Measurements from ENCODE around the gene GLYATL1B. TPM values are rescaled to one million over a fixed set of nuclear protein-coding genes. Genes with fewer than 3 reads are reported as not detected.
"Not testable (repeated sequence)": the region's sequence is repeated elsewhere in the genome, so short reads cannot be mapped to it uniquely, and the experiment has no call there.

The GLYATL1B gene
- not detected for total RNA-seq

GRCh38 chr11:59086007-59086406 is at the start of gene GLYATL1B:
Gene GLYATL1B, plus strand, starts transcription at chr11:59086307. Its CDS starts 0 bp downstream, at chr11:59086307.
- intact Hi-C loops (cut with DNase I; ENCODE audit: low total_unique reads); H3K4me3 ChIP-seq (ENCODE audit: low read depth, poor library complexity, severe bottlenecking); DNase-seq (ENCODE audit: low spot score in 2 of 2): not testable (repeated sequence)
- WGBS, 2 donors: 93 to 94% methylated on average over 5 of the region's 5 CpGs

- H3K4me3 ChIP-seq (ENCODE audit: low read depth, poor library complexity, severe bottlenecking); DNase-seq (ENCODE audit: low spot score in 2 of 2); intact Hi-C loops (cut with DNase I; ENCODE audit: low total_unique reads): not testable (repeated sequence)
- 51 to 88% methylated on average over 2 of the region's 2 CpGs for WGBS, 2 donors
Measured at GRCh38 chr11:59036542-59036941, 49.6 kb upstream of the GLYATL1B start.

DNA sequence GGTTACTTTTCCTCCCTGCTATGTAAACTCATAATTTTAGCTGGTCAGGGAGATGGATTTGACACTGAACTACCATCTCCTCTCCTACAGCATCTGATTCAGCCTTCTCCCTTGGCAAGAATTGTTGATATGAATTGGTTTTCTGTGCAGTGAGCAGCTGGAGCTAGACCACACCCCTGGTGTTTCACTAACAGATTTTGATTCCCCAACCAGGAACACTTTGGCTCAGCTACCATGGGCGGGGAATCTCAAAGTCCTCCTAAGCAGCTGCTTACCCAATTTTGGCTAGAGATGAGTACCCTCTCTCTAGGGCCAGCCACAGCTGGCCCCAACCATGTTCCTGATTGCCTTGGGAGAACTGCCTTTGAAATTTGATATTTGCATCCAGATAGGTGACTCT is 48.7 kb upstream of the GLYATL1B start:
- H3K4me3 ChIP-seq (ENCODE audit: low read depth, poor library complexity, severe bottlenecking); DNase-seq (ENCODE audit: low spot score in 2 of 2); intact Hi-C loops (cut with DNase I; ENCODE audit: low total_unique reads): not testable (repeated sequence)
- WGBS, 2 donors: 23 to 38% methylated on average over 1 of the region's 1 CpG

DNA sequence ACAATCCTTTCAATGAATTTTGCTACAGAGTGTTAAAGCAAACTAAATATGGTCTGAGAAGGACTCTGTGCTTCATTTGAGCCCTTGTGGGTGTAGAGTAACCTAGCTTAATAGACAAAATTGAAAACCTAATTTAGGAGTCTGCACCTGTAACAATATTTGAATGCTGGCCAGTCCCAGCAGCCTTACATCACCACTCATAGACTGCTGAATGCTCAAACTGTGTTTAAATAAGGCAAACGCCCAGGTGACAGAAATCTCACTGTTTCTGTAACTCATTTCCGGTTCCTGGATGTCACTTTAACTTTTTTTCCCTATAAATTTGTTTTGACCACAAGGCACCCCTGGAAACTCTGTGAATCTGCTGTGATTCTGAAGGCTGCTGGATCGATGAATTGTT is 45.5 kb upstream of the GLYATL1B start:
- intact Hi-C loops (cut with DNase I; ENCODE audit: low total_unique reads): no loop called here
- no peak for DNase-seq (ENCODE audit: low spot score in 2 of 2)
- TF ChIP-seq CTCF (IDR thresholded peaks at IDR 0.05) (no peak), POLR2A (IDR thresholded peaks at IDR 0.05) (no peak)
- WGBS, 2 donors: 56 to 66% methylated on average over 3 of the region's 3 CpGs
- no peak overlapping the region for H3K4me3 ChIP-seq (ENCODE audit: low read depth, poor library complexity, severe bottlenecking)

- not testable (repeated sequence) for H3K4me3 ChIP-seq (ENCODE audit: low read depth, poor library complexity, severe bottlenecking); DNase-seq (ENCODE audit: low spot score in 2 of 2)
- intact Hi-C loops (cut with DNase I; ENCODE audit: low total_unique reads): loop anchor here (10.0 kb wide), 1 partner anchor 477 kb away; the partner anchor contains the start of genes LPXN and ZFP91
- WGBS, 2 donors: 69 to 75% methylated on average over 1 of the region's 1 CpG
Measured at GRCh38 chr11:59051383-59051782, 34.7 kb upstream of the GLYATL1B start.

GRCh38 chr11:59052355-59052754 is 33.8 kb upstream of the GLYATL1B start:
- not testable (repeated sequence) for H3K4me3 ChIP-seq (ENCODE audit: low read depth, poor library complexity, severe bottlenecking); DNase-seq (ENCODE audit: low spot score in 2 of 2)
- WGBS, 2 donors: 65 to 69% methylated on average over 2 of the region's 2 CpGs
- intact Hi-C loops (cut with DNase I; ENCODE audit: low total_unique reads): loop anchor here (10.0 kb wide), 1 partner anchor 478 kb away; the partner anchor contains the start of genes LPXN and ZFP91

DNA sequence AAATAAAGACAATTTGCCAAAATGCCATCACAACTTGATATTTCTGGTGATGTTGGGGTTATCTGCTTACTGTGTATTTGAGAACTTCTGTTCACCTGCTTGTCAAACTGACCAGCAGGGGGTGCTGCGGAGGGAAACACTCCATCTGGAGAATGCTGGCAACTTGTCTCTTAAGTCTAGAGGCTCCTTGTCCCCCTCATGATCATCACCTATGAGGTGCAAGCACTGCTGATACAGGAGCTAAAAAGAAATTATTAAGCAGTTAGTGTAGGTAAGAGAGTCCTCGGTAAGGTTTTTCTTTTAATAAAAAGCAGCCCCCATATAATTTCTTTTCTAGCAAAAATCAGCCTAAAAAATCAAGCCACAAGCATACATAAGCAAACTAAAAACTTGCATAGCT is 32.7 kb upstream of the GLYATL1B start:
- TF ChIP-seq POLR2A (IDR thresholded peaks at IDR 0.05): no peak
- no peak for TF ChIP-seq CTCF (IDR thresholded peaks at IDR 0.05)
- peak in 1 of 2 donors; percentile 91 for DNase-seq (ENCODE audit: low spot score in 2 of 2)
- H3K4me3 ChIP-seq (ENCODE audit: low read depth, poor library complexity, severe bottlenecking): no peak overlapping the region
- intact Hi-C loops (cut with DNase I; ENCODE audit: low total_unique reads): loop anchor here (10.0 kb wide), 1 partner anchor 479 kb away; the partner anchor contains the start of genes LPXN and ZFP91
- WGBS, 2 donors: 33 to 38% methylated on average over 2 of the region's 2 CpGs

DNA sequence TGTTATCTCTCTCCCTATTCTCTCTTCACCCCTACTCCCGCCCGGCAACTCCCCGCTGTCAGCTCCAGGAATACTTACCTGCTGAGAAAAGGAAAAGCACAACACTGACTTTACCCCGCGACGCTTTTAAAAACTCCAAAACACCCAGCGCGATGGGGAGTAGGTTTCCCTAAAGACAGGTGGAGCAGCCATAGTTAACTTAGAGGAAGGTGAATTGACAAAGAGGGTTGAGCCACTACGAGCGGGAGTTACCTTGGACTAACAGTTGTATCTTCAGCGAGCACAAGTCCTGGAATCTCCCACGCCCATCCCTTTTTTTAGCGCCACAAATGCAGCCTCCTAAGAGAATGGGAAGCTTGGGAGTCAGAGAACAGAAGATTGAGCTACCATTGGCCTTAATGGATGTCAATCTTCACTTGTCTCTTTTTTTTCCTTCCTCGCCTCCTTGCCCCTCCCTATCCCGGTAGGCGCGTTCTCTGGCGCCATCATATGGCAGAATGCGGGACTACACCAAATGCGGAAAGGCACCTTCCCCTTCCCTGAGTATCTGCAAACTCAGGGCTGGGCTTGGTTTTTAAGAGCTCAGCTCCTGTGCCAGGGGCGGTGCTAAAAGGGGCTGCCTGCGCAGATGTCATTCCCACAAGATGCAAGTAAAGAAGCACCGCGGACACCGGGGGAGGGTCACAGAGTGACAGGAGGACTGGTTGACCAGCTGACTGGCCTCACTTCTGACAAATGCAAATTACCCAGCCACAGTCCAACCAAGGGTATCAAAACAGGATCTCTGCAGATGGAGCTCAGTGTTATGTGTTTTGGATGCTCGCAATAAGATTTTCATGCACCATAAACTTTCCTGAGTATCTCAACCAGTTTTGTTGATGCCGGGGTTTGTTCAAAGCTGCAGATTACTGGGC is 27.7 kb upstream of the GLYATL1B start:
- peak; percentile 63 to 95 for DNase-seq (ENCODE audit: low spot score in 2 of 2)
- 8 to 9% methylated on average over 27 of the region's 27 CpGs for WGBS, 2 donors
- H3K4me3 ChIP-seq (ENCODE audit: low read depth, poor library complexity, severe bottlenecking): not testable (repeated sequence)
- intact Hi-C loops (cut with DNase I; ENCODE audit: low total_unique reads): loop anchor here (10.0 kb wide), 1 partner anchor 484 kb away; the partner anchor contains the start of genes LPXN and ZFP91
- peak in 1 of 3 donors; percentile 58 for TF ChIP-seq CTCF (IDR thresholded peaks at IDR 0.05)

GRCh38 chr11:59060096-59060495 is 26.0 kb upstream of the GLYATL1B start:
- H3K4me3 ChIP-seq (ENCODE audit: low read depth, poor library complexity, severe bottlenecking); DNase-seq (ENCODE audit: low spot score in 2 of 2); intact Hi-C loops (cut with DNase I; ENCODE audit: low total_unique reads): not testable (repeated sequence)
- WGBS, 2 donors: 50 to 54% methylated on average over 3 of the region's 3 CpGs
